Neural cell (in vitro differentiated cells): ENCODE results near the gene PARD6A. TPM values are rescaled to one million over a fixed set of nuclear protein-coding genes. Genes with fewer than 3 reads are reported as not detected.

Source experiments
- H2AFZ ChIP-seq: fragments of 200-600, 300-800 bp; sonication (generic), shearing (Covaris generic); 2 replicates; pipeline ENCODE4 v1.6.0; 2014; ENCODE audit warnings: low read depth, mild to moderate bottlenecking, antibody characterized with exemption, low read length, moderate library complexity
- H3F3A ChIP-seq: fragments of 200-600 bp; shearing (Covaris generic); 2 replicates; pipeline ENCODE4 v1.6.1; 2016; ENCODE audit warnings: mild to moderate bottlenecking, moderate library complexity, mixed read lengths, antibody characterized with exemption, low read length; ENCODE audit not compliant: insufficient read depth, poor library complexity, severe bottlenecking
- H3K27ac ChIP-seq: fragments of 200-600, 300-800 bp; sonication (generic), shearing (Covaris generic); 2 replicates; pipeline ENCODE4 v1.5.1; 2014; ENCODE audit warnings: mild to moderate bottlenecking, low read length, moderate library complexity
- H3K27me3 ChIP-seq: fragments of 300-800, 200-600 bp; sonication (generic), shearing (Covaris generic); 2 replicates; pipeline ENCODE4 v1.6.0; 2014; ENCODE audit warnings: mild to moderate bottlenecking, low read depth, low read length, moderate library complexity; ENCODE audit not compliant: insufficient read depth
- H3K36me3 ChIP-seq: fragments of 300-800, 200-600 bp; sonication (generic), shearing (Covaris generic); 2 replicates; pipeline ENCODE4 v1.5.1; 2014; ENCODE audit warnings: mild to moderate bottlenecking, antibody characterized with exemption, low read length, moderate library complexity; ENCODE audit not compliant: insufficient read depth
- H3K4me2 ChIP-seq: fragments of 300-800, 200-600 bp; sonication (generic), shearing (Covaris generic); 2 replicates; pipeline ENCODE4 v1.6.0; 2014; ENCODE audit warnings: mild to moderate bottlenecking, low read length
- H3K4me3 ChIP-seq: fragments of 300-800, 200-600 bp; sonication (generic), shearing (Covaris generic); 2 replicates; pipeline ENCODE4 v1.5.1; 2014; ENCODE audit warnings: mild to moderate bottlenecking, low read length, moderate library complexity
- H3K79me2 ChIP-seq: fragments of 200-600 bp; shearing (Covaris generic); replicated peaks from 2 replicates; pipeline ENCODE4 v1.6.0; 2014; ENCODE audit warnings: mild to moderate bottlenecking, low read length, moderate library complexity; ENCODE audit not compliant: insufficient read depth
- H3K9ac ChIP-seq: fragments of 300-800, 200-600 bp; sonication (generic), shearing (Covaris generic); 2 replicates; pipeline ENCODE4 v1.6.1; 2016; ENCODE audit warnings: mild to moderate bottlenecking, low read length, mixed read lengths
- H3K9me2 ChIP-seq: fragments of 200-600 bp; shearing (Covaris generic); 2 replicates; pipeline ENCODE4 v1.6.1; 2016; ENCODE audit warnings: mild to moderate bottlenecking, low read length, mixed read lengths; ENCODE audit not compliant: insufficient read depth
- H3K9me3 ChIP-seq: fragments of 200-600, 300-800 bp; sonication (generic), shearing (Covaris generic); 2 replicates; pipeline ENCODE4 v1.6.1; 2016; ENCODE audit warnings: mild to moderate bottlenecking, mixed run types, low read length, moderate library complexity, mixed read lengths
- H4K20me1 ChIP-seq: fragments of 200-600 bp; shearing (Covaris generic); 2 replicates; pipeline ENCODE4 v1.6.1; 2016; ENCODE audit warnings: mild to moderate bottlenecking, mixed run types; ENCODE audit not compliant: insufficient read depth
- CTCF ChIP-seq: fragments of 450-650 bp; IDR thresholded peaks from 2 replicates; pipeline ENCODE4 v1.5.1; 2014; ENCODE audit warnings: antibody characterized with exemption, mild to moderate bottlenecking, moderate library complexity; ENCODE audit not compliant: poor library complexity, severe bottlenecking
- EP300 ChIP-seq: fragments of 450-650 bp; conservative IDR thresholded peaks from 2 replicates; pipeline ENCODE4 v1.6.1; 2014; ENCODE audit warnings: antibody characterized with exemption, mild to moderate bottlenecking, moderate library complexity; ENCODE audit not compliant: poor library complexity, severe bottlenecking
- EZH2 ChIP-seq: fragments of 200-600, 300-800 bp; shearing (Covaris generic), sonication (generic); IDR thresholded peaks from 2 replicates; pipeline ENCODE4 v1.6.1; 2014; ENCODE audit warnings: antibody characterized with exemption, low read length, borderline replicate concordance, mild to moderate bottlenecking; ENCODE audit not compliant: insufficient read depth, poor library complexity, severe bottlenecking
- MXI1 ChIP-seq: fragments of 450-650 bp; conservative IDR thresholded peaks from 2 replicates; pipeline ENCODE4 v1.6.1; 2014; ENCODE audit warnings: antibody characterized with exemption, mild to moderate bottlenecking; ENCODE audit not compliant: poor library complexity, severe bottlenecking
- POLR2AphosphoS5 ChIP-seq: IDR thresholded peaks from 2 replicates; pipeline ENCODE4 v1.6.1; 2012
- RAD21 ChIP-seq: fragments of 450-650 bp; conservative IDR thresholded peaks from 2 replicates; pipeline ENCODE4 v1.6.1; 2014; ENCODE audit warnings: antibody characterized with exemption, mild to moderate bottlenecking, moderate library complexity
- SMC3 ChIP-seq: fragments of 450-650 bp; conservative IDR thresholded peaks from 2 replicates; pipeline ENCODE4 v1.6.1; 2014; ENCODE audit warnings: antibody characterized with exemption, mild to moderate bottlenecking, moderate library complexity; ENCODE audit not compliant: poor library complexity
- TAF1 ChIP-seq: IDR thresholded peaks from 2 replicates; pipeline ENCODE4 v1.6.1; 2012; ENCODE audit warnings: low read depth
- polyA plus RNA-seq: library from polyadenylated mRNA; depleted of rRNA; stranded (reverse); fragments of >200 nt; gene quantifications from 2 replicates; pipeline ENCODE4 v1.2.3, GENCODE V29; 2014
- TF ChIP-seq, protein P1 (sequence below): IDR thresholded peaks from 2 replicates; pipeline ENCODE4 v1.6.1; 2012; ENCODE audit warnings: borderline replicate concordance

Gene PARD6A
- polyA plus RNA-seq, 1 donor from 2014 or later: 34.8 TPM

GRCh38 chr16:67694611-67695010 lies 33.9 kb downstream of the PARD6A start:
- Histone ChIP-seq H3K9me3 (no peaks in the 10 kb centered on the region), H2AFZ (no peak overlapping the region), H3K27me3 (no peaks in the 10 kb centered on the region), H3K36me3 (no peaks in the 10 kb centered on the region), H3K4me2 (no peak overlapping the region), H3K4me3 (no peak overlapping the region), H3K9ac (no peak overlapping the region), H4K20me1 (no peaks in the 10 kb centered on the region), H3K79me2 (peaks cover 10% of the 10 kb centered on the region), H3F3A (no peaks in the 10 kb centered on the region), H3K9me2 (no peaks in the 10 kb centered on the region), H3K27ac (no peak overlapping the region)
- TF ChIP-seq SMC3: no peak
- TF ChIP-seq, protein P1, sequence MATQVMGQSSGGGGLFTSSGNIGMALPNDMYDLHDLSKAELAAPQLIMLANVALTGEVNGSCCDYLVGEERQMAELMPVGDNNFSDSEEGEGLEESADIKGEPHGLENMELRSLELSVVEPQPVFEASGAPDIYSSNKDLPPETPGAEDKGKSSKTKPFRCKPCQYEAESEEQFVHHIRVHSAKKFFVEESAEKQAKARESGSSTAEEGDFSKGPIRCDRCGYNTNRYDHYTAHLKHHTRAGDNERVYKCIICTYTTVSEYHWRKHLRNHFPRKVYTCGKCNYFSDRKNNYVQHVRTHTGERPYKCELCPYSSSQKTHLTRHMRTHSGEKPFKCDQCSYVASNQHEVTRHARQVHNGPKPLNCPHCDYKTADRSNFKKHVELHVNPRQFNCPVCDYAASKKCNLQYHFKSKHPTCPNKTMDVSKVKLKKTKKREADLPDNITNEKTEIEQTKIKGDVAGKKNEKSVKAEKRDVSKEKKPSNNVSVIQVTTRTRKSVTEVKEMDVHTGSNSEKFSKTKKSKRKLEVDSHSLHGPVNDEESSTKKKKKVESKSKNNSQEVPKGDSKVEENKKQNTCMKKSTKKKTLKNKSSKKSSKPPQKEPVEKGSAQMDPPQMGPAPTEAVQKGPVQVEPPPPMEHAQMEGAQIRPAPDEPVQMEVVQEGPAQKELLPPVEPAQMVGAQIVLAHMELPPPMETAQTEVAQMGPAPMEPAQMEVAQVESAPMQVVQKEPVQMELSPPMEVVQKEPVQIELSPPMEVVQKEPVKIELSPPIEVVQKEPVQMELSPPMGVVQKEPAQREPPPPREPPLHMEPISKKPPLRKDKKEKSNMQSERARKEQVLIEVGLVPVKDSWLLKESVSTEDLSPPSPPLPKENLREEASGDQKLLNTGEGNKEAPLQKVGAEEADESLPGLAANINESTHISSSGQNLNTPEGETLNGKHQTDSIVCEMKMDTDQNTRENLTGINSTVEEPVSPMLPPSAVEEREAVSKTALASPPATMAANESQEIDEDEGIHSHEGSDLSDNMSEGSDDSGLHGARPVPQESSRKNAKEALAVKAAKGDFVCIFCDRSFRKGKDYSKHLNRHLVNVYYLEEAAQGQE: no peak
- no peak for TF ChIP-seq POLR2AphosphoS5
- no peak for TF ChIP-seq CTCF
- no peak for TF ChIP-seq EP300
- TF ChIP-seq TAF1: no peak
- no peak for TF ChIP-seq EZH2
- no peak for TF ChIP-seq MXI1
- no peak for TF ChIP-seq RAD21

DNA sequence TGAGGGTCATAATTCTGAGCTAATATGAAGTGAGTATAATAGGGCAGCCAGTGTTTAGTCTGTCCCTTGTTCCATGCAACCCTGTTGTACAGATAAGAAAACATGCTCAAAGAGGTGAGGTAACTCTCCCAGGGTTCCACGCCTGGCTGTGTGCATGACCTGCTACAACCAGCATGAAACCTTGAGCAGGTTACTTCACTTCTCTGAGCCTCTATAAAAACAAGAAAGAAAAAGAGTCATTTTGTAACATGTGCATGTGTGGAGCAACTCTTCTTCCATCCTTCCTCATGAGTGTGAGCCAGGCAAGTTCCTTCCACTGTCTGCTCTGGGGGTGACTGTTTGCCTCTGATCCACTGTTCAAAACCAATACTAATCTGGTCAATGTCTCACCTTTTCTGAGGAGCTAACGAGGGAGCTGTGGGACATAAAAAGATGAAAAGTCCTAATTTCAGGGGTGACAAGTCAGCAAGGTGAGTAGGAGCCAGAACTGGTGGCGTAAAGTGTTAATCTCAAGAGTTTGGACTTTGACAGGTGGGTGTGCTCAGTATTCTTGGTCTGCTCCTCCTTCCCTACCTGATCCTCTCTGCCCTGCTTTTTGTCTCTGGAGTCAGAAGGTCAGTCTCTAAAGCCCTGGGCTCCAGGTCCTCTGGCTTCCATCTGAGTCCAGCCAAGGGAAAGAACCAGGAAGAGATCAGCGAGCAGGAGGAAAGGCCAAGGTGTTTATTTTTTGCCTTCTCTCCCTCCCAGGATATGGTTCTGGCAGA lies 36.8 kb downstream of the PARD6A start:
- Histone ChIP-seq H4K20me1 (peaks cover 8% of the 10 kb centered on the region), H3K27me3 (no peaks in the 10 kb centered on the region), H3K9me2 (no peaks in the 10 kb centered on the region), H2AFZ (no peak overlapping the region), H3K9me3 (no peaks in the 10 kb centered on the region), H3K4me3 (no peak overlapping the region), H3K27ac (no peak overlapping the region), H3K79me2 (peaks cover 6% of the 10 kb centered on the region), H3F3A (no peaks in the 10 kb centered on the region), H3K9ac (no peak overlapping the region), H3K4me2 (no peak overlapping the region), H3K36me3 (no peaks in the 10 kb centered on the region)
- TF ChIP-seq SMC3: no peak
